GM18951 (cell line): Measurements from ENCODE around the gene PDHX.
"Not testable (repeated sequence)": the region's sequence is repeated elsewhere in the genome, so short reads cannot be mapped to it uniquely, and the experiment has no call there.

Source experiments
- POLR2A ChIP-seq: IDR thresholded peaks from 4 replicates; pipeline ENCODE4 v1.6.1; 2011; ENCODE audit warnings: mild to moderate bottlenecking; ENCODE audit not compliant: insufficient read length, insufficient read depth; ENCODE audit errors: extremely low read depth
- in situ Hi-C: fragments of 300-500 bp; cut with MboI; formaldehyde crosslinking; loops from one replicate; pipeline ENCODE4 v1.12.0; 2022; ENCODE audit warnings: low sequenced_read_pairs, mixed read lengths, inconsistent platforms; ENCODE audit not compliant: unreplicated experiment

PDHX gene

DNA sequence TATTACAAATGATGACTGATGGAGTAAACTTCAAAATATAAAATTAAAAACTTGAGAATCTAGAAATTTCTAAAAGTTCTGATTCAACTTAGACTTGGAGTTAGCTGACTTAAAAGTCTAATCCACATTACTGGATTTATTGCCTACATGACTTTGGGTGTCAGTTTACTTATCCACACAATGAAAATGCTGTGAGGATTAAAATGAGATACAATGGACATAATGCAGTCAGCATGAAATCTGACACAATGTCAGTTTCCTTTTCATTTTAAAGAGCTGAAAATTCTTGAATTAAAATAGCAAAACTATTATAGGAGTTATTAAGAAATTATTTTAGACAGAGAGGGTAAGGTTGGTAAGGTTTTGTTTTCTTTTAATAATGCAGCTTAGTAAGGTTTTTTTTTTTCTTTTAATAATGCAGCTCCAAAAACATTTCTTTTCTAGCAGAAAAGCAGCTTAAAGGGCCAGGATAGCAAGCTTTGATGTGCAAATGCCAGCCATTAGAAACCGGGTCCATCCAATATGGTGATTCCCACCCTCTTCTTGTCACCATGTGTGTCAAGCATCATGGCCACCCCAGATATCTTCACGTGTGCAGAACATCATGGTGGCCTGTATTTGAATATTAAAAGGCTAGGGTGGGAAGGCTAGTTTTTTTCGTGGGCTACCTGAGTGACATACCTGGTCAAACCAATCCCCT, 19.1 kb upstream of the PDHX start:
- in situ Hi-C loops = loop anchor here (10.0 kb wide), 1 partner anchor 313 kb away; no protein-coding TSS in a partner anchor
- no peak for TF ChIP-seq POLR2A

DNA sequence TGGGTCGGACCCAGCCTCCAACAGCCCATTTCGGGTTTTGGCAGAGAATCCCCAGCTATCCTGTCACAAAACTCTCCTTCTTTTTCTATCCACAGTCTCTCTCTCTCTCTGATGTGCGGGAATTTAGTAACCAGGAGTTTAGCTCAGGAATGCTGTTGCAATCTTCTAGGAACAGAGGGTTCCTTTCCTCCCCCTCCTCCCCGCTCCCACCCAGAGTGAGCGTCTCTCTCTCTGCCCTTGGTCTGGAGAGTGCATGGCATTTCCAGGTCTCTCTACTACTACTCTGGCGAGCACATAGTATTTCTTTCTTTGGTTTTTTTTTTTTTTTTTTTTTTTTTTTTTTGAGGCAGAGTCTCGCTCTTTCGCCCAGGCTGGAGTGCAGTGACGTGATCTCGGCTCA, 17.9 kb upstream of the PDHX start:
- TF ChIP-seq POLR2A = no peak

DNA sequence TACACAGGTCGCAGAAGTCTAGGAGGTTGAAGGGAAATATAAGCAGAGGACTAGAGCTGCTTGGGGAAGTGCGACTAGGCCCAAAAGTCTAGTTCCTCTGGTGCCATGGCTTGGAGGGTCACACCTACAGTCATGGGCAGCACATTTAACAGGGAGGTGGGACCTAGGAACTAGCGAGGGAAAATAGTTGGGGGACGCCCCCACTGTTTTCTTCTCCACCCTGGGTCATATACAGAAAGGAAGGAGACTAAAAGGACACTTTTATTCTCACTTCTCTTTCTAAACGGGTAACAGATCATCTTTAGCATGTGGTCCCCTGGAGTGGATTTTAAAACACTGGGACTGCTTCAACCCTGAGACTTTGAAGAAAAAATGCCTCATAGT, 16.8 kb upstream of the PDHX start:
- no peak for TF ChIP-seq POLR2A
- in situ Hi-C loops = loop anchor here (10.0 kb wide), 1 partner anchor 315 kb away; no protein-coding TSS in a partner anchor

More for the DNA sequence above, 17.9 kb upstream of the PDHX start:
- in situ Hi-C loops = loop anchor here (10.0 kb wide), 1 partner anchor 314 kb away; no protein-coding TSS in a partner anchor

DNA sequence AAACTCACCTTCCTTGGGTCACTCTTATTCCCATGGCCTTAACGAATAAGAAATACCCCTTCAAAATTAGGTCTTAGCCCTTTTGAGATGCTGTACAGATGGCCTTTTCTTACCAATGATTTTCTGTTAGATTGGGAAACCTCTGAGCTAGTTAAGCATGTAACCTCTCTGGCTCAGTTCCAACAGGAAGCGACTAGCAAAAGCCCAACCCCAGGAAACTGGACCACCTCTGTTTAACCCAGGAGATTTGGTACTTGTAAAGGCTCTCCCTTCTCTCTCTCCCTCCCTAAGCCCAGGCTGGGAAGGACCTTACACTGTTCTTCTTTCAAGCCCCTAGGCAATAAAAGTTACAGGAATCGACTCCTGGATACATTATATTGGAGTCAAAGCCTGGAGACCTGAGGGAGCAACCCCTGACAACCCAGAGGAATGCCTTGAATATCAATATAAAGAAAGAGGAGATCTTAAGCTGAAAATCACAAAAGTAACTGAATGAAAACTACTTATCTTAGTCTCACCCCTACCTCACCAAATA, 11.9 kb upstream of the PDHX start:
- in situ Hi-C loops = no loop called here

DNA sequence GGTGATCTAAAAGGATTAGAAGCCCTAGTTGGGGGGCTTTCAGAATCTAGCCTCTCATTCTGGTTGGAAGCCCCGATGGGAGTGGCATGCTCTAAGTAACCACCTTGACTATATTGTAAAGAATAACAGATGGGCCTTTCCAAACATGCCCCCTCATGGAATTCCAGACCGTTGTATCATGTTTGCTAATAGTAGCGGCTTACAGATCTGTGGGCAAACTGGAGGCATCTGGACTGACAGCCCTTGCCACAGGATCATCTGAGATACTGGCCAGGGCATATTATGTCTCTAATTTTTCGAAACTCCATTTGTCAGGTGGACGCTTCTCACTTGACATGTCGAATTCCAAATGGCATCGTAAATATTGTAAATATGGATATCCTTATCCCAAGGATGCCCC, 10.8 kb upstream of the PDHX start:
- TF ChIP-seq POLR2A = no peak
- in situ Hi-C loops = no loop called here

More for the DNA sequence above, 11.9 kb upstream of the PDHX start:
- no peak for TF ChIP-seq POLR2A

DNA sequence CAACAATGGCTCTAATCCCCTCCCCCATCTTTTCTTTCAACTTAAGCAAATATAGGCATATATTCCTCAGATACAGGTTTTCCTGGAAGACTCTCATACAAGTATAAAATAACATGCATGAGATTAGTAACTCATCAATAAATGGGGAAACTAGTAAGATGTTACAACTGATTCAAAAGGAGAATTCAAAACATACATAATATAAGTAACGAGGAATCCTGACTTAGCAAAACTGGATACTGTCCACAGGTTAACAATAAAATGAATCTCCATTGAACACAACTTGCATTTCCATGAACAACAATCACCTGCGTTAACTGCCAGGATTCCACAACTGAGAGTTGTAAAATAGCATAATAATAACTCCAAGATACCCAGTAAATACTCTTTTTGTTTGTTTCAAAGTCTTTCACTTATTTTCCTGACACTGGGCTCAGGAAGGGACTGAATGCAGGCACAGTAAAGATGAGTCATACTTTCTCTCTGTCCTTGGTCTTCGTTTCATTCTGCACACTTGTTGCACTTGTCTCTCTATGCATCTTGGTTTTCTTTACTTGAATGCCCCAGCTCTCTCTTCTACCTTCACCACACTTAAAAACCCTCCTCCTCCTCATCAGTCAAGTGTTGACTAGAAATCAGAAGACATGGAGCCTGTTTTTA, 8.4 kb upstream of the PDHX start:
- in situ Hi-C loops = no loop called here

DNA sequence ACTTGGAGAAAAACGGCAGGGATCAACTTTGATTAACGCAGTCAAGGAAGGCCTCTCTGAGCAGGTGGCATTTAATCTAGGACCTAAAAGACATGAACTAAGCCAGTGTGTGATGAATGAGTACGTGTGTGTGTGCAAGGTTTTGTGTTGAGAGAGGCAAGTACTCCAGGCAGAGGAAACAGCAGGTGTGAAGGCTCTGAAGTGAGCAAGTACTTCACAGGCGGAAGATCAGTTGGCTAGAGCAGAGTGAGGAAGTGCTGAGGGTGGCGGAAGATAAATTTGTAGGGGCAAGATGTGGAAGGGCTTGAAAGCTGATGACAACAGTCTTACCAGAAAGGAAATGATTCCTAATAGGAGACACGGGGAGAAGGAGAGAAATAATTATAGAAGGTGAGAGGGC, 7.0 kb upstream of the PDHX start:
- in situ Hi-C loops = no loop called here
- TF ChIP-seq POLR2A = no peak

More for the DNA sequence above, 8.4 kb upstream of the PDHX start:
- no peak for TF ChIP-seq POLR2A

DNA sequence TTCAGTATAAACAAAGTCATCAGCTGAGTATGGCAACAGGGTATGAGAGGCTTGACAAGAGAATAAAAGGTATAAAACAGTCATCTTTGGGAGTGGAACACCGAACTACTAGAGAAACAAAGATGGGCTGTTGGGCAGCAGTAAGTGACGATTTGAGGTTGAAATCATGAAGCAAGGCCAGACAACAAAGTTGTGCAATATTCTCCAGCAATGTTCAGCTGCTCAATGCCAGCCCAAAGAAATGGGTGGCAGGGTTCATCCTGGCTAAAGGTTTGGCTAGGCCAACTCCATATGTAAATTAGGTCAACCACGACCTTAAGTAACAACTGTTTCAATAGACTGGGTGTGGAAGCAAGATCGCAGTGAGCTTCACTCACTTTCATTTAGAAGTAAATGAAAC, 6.5 kb upstream of the PDHX start:
- in situ Hi-C loops = no loop called here
- no peak for TF ChIP-seq POLR2A

DNA sequence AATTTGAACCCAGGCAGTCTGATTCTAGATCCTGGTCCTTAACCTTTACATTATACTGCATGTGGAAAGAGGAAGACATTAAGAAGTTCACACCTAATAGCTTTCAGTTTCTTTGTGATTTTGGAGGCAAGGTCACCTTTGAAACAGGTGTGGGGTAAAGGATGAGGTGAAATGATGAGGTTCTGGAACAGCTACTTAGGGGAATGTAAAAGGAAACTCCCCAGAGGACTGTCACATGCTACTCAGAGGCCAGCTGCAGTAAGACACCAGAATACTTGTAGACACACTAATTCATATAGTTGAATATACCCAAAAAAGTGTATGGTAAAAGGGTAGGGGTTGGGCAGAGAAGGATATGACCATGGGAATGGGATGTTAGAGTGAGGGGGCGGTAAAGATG, 5.6 kb upstream of the PDHX start:
- in situ Hi-C loops = no loop called here

DNA sequence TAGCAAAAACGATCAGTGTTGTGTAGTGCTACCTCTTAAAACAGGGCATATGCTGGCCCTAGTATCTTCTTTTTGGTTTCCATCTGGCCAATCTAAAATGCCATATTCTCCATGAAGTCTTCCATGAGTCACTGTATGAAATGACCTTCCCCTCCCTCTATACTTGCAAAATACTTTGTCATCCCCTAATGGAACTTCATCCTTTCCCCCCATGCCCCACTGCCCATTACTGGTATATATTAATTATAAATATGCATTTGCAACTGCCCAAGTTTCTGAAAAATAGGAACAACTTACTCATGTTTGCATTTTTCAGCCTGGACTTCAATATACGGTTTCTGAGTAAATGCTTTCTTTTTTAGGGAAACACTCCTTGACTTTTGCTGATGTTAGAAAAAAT, 4.7 kb upstream of the PDHX start:
- TF ChIP-seq POLR2A = no peak
- in situ Hi-C loops = no loop called here

More for the DNA sequence above, 5.6 kb upstream of the PDHX start:
- no peak for TF ChIP-seq POLR2A

DNA sequence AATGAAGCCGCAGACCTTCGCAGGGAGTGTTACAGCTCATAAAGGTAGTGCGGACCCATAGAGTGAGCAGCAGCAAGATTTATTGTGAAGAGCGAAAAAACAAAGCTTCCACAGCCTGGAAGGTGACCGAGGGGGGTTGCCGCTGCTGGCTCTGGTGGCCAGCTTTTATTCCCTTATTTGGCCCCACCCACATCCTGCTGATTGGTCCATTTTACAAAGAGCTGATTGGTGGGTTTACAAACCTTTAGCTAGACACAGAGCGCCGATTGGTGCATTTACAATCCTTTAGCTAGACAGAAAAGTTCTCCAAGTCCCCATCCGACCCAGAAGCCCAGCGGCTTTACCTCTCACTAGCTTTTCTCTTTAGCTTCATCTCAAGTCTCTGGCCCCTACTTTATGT, 2.9 kb upstream of the PDHX start:
- in situ Hi-C loops = not testable (repeated sequence)

DNA sequence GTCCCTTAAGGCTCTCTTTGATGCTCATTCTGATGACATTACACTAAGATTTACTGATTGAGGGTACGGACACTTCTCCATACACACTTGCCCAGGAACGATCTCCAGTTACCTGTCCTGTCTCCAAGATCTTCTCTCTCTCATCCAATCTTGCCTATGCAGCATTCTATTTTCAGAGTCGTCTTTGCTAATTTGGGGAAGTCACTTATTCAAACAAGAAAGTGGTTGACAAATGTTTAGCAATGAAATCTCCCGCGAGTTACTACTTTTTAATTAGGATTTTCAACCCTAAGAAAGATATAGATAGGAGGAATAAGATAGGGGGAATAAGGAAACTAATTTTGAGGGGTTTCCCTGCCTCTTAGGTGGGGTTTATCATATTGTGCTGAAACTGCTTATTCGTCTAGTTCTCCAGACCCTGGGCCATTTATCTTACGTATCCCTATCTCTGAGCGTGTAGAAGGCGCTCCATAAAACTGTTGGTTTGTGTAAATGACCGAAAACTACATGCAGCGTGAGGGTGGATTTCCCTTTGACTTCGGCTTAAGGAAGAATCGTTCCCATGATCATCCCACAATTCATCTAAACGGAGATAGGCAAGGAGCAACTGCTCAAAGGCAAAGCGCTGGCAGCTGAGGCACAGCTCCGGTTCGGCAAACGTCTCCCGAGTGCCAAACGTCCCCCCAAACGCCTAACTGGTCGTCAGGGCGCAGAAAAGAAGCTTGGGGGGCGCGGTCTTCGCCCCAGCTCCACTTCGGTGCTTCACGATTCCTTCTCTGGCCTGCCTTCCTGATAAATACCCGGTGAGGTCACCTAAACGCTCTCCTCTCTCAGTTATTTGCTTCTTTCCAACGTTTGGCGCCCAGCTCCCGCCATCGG, 1.0 kb upstream of the PDHX start:
- TF ChIP-seq POLR2A = no peak
- in situ Hi-C loops = no loop called here

DNA sequence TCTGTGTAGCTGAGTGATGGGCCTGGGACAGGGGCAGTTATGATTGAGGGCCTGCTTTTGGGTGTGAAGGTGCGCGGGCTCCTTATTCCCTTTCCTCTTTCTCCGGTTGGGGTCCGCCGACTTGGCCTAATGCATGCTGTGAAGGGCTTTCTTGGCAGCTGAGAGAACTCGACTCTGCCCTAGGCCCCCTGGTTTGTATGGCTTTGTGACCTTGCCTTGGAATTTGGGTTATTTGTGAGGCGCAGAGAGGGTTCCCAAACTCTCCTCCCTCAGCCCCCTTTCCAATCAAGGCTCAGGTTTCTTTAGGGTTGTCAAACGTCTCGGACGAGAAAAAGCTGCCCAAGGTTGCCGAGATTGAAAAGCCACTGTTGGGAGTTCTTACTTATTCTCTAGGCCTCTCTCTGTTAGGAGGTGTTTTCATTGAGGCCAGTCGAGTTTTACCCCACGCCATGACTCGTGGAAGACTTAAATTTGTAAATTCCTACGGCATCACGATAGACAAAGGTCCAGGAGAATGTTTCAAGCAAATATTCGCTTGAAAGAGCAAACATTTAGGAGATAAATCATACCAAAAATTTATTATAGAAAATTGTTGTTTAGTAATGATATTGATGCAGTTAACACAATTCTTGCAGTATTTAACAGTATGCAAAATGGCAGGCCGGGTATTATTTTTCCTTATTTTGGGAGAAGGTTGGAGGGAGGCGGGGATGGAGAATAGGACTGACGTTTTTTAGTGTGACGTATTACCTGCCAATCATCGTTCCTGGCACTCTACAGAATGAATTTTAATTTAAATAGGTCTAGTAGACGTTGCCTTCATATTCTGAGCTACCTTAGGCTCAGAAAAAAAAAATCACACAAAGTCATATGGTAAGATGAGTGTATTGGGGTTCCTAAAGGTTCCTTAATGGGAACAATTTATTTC, 689 bp downstream of the PDHX start:
- TF ChIP-seq POLR2A = no peak
- in situ Hi-C loops = no loop called here
